ENCODE results near the gene FAF1.

- no peak for TF ChIP-seq EZH2phosphoT487 (IDR thresholded peaks at IDR 0.05; ENCODE audit: borderline replicate concordance, low read length)
- no peak for TF ChIP-seq CTCF (conservative IDR thresholded peaks at IDR 0.05; ENCODE audit: low read depth, low read length)
Measured at GRCh38 chr1:50970509-50970887, 10.4 kb upstream of the FAF1 start.

All from PC-3 (cell line).